Choroid plexus epithelial cell (primary cell): Measurements from ENCODE around the gene VPS51.

Experiments used
- DNase-seq: peaks from one replicate; pipeline ENCODE4 v3.0.0-alpha.2; 2010; ENCODE audit warnings: low read depth
- H3K4me3 ChIP-seq: 2 replicates; pipeline ENCODE4 v1.5.1; 2011; ENCODE audit warnings: low read depth, mild to moderate bottlenecking, control low read depth, low read length, moderate library complexity
- TF ChIP-seq, protein P1 (sequence below): conservative IDR thresholded peaks from 2 replicates; pipeline ENCODE4 v1.5.1; 2011; ENCODE audit warnings: low read depth, mild to moderate bottlenecking, control low read depth, inconsistent platforms, low read length, moderate library complexity

Gene VPS51

DNA sequence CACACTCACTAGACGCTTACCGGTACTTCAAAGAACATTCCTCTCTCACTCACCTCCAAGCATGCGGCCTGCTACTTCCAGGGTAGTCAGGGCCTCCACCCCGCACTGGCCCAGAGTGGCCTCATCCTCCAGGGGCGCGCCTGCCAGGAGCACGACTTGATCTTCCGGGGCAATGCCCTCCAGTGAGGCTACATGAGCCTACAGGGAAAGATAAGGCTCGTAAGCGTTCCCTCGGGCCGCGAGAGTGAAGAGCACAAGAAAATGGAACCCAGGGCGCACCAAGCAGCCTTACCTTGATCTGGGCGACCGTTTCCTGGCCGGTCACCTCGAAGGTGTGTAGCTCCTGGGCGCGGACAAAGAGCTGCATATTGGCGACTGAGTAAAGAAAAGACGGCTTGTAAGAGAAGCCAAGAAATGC is 25.4 kb downstream of the VPS51 start:
- DNase-seq: no peak
- TF ChIP-seq, protein P1, sequence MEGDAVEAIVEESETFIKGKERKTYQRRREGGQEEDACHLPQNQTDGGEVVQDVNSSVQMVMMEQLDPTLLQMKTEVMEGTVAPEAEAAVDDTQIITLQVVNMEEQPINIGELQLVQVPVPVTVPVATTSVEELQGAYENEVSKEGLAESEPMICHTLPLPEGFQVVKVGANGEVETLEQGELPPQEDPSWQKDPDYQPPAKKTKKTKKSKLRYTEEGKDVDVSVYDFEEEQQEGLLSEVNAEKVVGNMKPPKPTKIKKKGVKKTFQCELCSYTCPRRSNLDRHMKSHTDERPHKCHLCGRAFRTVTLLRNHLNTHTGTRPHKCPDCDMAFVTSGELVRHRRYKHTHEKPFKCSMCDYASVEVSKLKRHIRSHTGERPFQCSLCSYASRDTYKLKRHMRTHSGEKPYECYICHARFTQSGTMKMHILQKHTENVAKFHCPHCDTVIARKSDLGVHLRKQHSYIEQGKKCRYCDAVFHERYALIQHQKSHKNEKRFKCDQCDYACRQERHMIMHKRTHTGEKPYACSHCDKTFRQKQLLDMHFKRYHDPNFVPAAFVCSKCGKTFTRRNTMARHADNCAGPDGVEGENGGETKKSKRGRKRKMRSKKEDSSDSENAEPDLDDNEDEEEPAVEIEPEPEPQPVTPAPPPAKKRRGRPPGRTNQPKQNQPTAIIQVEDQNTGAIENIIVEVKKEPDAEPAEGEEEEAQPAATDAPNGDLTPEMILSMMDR: no peak
- H3K4me3 ChIP-seq: peak overlapping the region; percentile 98

DNA sequence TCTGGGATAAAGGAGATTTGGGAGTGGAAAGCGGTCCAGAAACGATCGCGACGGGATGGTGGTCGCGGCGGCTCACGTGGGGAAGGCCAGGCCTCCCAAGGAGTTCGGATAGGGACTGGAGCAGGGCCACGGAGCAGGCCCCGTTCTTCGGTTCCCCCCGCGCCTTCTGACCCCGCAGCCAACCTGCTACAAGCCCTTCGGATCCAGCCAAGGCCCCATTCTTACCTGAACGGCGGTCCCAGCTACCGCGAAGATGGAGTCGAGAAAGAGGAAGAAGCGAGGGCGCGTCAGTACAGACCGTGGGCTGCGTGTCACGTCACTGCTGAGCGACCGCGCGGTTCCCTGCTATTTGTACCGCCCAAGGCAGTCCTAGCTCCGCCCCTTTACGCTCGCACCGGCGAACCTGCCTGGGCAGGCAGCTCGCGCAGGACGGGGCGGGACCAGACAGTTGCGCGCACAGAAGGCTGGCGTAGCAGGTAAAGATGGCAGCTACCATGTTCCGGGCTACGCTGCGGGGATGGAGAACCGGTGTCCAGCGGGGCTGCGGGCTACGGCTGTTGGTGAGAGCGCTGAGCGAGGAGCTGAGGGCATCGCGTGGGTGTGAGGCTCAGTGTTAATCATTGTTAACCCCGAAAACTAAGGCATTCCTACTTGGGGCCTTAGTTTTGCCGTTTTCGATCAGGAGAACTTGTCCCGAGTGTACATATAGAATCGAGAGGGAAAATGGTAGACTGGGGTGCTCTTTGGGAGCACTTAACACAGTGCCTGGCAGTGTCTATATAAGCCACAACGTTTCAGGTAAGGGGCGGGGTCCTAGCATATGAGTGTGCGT is 26.1 kb downstream of the VPS51 start, which contains the start of the genes FAU and MRPL49:
FAU (minus strand) TSS at position 270 of the 832 bp plus-strand sequence. CDS start 321 bp downstream, outside the sequence.
MRPL49 (plus strand) TSS at position 457 of the 832 bp plus-strand sequence; CDS start at position 483, 26 bp downstream.
- DNase-seq: peak; percentile 99
- peak within 1 kb of the TSS; percentile 98 for H3K4me3 ChIP-seq
- TF ChIP-seq, protein P1: no peak

DNA sequence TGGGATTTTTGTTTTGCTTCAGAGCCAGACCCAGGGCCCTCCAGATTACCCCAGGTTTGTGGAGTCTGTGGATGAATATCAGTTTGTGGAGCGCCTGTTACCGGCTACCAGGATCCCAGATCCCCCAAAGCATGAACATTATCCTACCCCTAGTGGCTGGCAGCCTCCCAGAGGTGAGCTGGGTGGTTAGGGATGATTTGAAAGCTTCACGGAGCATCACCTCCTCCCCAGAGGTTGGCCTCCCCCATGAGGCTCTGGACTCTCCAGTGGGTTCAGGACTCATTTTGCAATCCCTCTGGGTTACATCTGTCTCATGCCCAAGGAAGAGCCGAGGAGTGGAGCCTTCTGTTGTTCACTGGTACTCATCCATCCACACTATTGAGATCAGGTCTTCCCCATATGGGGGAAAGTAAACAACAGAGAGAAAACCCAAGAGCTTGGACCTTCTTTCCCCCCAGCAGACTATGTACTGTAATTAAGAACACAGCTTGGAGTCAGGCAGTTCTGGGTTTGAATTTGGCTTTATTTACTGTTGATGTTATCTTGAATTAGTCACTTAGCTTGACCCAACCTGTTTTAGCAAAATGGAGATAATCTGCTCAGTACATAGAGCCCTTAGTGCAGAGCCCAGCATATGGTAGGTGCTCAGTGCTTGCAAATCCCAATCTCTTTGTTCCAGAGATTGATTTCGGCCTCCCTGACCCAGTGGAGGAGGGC is 28.6 kb downstream of the VPS51 start:
- no peak for DNase-seq
- H3K4me3 ChIP-seq: no peak overlapping the region
- TF ChIP-seq, protein P1: no peak

DNA sequence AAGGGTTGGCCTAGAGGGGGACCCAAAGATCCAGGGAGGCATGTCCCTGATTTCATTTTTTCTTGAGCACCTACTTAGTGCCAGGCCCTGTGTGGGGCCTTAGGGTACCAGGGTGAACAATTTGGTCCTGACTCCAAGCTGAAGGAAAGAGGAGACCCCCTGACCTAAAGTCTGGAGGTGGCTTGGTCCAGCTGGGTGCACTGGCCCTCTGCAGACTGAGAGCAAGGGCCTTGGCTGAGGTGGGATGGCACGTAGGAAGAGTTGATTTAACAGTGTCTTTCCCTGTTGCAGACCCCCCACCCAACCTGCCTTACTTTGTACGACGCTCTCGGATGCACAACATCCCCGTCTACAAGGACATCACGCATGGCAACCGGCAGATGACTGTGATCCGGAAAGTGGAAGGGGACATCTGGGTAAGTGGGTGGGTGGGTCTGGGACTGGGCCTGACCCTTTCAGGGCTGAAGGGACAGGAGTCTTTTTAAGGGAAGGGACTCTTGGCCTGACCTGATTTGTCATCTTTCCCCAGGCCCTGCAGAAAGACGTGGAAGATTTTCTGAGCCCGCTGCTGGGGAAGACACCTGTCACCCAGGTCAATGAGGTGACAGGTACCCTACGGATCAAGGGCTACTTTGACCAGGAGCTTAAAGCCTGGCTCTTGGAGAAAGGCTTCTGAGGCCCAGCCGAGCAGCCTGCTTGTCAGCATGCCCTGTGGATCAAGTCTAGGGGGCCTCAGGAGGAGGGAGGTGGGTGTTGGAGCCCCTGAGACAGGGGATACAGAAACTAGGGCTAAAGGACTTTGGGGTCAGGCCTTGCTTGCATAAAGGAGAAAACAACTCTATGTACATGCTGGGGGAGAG is 29.4 kb downstream of the VPS51 start:
- TF ChIP-seq, protein P1: no peak
- no peak overlapping the region for H3K4me3 ChIP-seq
- no peak for DNase-seq

DNA sequence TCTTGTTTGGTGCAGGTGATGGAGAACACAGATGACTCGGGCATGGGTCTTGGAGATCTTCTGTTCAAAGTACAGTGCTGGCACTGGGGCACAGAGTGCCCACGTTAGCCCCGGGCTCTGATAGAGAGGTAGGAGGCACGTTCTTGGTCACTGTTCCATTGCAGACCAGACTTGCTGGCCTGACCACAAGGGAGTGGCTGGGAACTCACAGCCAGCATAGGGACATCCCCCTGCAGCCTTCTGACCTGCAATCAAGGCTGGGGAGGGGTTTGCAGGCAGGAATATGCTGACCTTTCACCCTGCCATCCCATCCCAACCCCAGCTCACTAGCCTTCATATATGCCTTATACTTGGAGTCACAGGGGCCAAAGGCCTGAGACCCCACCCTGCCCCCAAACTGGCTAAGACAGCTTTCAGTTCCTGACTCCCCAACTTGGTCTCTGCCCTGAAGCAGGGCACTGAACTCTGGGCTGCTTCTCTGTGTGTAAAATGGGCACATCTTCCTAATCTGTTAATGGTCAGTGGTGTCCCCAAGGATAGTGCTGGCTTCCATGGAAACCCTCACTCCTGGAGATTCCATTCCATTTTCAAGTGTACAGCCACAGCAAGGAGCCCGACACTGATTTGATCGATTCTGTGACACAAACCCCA is 30.7 kb downstream of the VPS51 start:
- H3K4me3 ChIP-seq: no peak overlapping the region
- no peak for DNase-seq
- TF ChIP-seq, protein P1: no peak
